GM21529 (cell line): ENCODE results near the gene DLGAP4.

Experiments used
- ATAC-seq: cut with Tn5 transposase; IDR thresholded peaks from one replicate; pipeline ENCODE4 v1.9.1; 2021; ENCODE audit not compliant: unreplicated experiment

Gene DLGAP4, protein sequence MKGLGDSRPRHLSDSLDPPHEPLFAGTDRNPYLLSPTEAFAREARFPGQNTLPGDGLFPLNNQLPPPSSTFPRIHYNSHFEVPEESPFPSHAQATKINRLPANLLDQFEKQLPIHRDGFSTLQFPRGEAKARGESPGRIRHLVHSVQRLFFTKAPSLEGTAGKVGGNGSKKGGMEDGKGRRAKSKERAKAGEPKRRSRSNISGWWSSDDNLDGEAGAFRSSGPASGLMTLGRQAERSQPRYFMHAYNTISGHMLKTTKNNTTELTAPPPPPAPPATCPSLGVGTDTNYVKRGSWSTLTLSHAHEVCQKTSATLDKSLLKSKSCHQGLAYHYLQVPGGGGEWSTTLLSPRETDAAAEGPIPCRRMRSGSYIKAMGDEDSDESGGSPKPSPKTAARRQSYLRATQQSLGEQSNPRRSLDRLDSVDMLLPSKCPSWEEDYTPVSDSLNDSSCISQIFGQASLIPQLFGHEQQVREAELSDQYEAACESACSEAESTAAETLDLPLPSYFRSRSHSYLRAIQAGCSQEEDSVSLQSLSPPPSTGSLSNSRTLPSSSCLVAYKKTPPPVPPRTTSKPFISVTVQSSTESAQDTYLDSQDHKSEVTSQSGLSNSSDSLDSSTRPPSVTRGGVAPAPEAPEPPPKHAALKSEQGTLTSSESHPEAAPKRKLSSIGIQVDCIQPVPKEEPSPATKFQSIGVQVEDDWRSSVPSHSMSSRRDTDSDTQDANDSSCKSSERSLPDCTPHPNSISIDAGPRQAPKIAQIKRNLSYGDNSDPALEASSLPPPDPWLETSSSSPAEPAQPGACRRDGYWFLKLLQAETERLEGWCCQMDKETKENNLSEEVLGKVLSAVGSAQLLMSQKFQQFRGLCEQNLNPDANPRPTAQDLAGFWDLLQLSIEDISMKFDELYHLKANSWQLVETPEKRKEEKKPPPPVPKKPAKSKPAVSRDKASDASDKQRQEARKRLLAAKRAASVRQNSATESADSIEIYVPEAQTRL

DNA sequence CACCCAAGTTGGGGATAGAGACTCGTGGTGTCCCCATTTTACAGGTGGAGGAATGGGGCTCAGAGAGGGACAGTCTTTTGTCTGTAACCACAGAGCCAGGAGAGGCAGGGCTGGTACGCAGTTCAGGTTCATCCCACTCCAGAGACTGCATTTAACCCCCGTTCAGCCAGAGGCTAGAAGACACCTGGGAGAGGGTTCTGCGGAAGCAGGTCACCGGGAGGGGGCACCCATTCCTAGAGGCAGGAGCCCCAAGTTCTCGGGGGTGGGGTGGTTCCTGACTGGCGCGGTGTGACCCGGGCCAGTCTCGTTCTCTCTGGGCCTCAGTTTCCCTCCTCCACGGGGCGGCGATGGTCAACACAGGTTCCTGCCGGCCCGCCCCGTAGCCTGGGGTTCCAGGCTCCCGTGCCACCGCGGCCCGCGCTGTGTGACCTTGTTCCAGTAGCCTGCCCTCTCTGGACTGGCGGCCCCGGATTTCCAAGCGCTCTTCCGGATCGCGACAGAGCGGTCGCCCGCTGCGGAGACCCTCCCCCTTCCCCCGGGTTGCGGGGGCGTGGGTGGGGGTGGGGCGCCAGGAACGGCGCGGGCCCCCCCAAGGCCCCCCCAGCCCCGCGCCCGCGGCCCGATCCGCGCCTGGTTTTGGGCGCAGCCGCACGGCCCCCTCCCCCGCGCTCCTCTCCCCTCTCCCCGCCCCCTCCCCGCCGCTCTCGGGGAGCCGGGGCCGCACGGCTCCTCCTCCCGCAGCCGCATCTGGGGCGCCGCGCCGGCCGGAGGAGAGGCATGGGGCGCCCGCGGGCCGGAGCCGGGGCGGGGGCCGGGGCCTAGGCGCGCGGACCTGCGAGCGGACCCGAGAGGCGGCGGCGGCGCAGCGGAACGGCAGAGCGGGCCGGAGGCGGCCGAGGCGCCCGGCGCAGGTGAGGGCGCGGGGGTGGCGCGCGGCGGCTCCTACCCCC, at the start of gene DLGAP4:
Gene DLGAP4, plus strand, starts transcription at position 738 of the 950 bp plus-strand sequence. CDS start 125,379 bp downstream, outside the sequence.
- ATAC-seq, result no peak

DNA sequence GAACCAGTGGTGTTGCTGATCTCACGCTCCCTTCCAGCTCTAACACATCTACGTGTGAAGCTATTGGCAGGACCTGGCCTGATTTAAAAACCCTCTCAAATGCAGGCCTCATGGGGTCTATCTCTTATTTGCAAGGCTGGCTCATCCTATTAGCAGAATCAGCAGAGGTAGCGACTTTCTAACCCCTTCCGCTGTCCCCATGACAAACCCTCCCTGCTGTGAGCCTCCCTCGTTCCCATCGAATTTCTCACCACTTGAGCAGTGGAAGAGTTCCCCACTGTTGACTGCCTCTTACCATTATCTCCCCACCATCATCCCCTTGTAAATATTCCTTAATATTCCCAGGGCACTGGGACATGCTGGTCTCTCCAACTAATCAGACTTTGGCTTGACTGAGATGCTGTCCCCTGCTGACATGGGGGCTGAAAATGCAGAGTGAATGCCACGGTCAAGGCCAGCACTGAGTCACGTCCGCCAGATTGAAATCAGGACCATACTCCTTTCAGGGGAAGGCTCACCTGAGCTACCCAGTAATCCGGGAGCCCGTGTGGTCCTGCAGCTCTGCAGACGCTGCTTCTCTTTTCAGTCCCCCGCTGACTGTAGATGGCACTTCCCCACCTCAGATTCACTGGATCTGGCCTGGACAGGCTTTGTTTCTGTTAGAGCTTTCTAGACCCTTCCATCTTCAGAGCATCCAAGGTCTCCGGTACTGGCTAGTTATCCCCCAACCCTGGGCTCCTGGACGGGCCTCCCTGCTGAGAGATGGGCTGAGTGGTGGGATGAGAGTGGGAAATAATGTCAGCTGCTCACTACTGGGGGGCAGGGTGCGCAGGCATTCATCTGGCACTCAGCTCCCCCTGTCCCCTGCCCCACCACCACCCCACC, 46.7 kb upstream of the DLGAP4 start:
- no peak for ATAC-seq

DNA sequence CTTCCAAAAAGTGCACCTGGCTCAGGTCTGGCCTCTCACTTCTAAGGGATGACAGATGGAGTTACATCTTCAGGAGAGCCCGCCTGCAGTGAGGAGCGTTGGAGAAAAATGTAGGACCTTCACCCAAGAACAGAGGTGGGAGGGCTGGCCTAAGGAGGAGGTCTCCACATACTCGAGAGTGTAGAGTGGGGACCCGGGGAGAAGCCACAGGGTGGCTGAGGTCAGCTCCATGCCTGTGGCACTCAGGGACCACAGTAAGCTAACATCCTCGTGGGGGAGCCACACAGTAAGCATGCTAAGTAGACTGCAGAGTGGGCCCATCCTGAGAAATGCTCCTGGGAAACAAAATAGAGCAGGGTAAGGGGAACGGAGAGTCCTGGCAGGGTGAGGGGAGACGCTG, 45.8 kb upstream of the DLGAP4 start:
- ATAC-seq, result no peak

DNA sequence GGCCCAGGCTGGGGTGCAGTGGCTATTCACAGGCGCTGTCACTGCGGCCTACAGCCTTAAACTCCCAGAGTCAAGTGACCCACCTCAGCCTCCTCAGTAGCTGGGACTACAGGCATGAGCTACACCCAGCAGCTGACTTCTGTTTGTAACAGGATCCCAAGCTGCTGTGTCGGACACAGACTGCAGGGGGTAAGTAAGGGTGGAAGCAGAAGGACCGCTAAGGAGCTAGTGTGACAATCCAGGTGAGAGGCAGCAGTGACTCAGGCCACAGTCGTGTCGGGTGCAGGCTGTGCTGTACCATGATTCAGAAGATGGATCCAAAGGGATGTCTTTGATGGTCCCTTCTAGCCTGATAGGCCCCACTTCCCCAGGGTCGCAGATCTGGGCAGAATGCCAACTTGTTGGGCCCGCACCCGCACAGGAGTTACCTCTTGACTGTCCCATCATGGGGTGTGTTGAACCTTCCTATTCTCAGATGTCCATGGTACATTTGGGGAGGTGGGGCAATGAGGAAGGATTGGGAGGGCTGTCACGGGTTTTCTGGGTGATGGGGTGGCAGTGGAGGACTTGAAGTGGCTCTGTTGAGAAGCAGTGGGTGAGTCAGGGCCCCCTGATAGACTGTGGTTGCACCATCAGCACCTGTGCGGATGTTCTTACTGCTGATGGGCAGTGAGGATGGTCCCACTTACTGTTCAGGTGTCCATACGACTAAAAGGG, 44.6 kb upstream of the DLGAP4 start:
- ATAC-seq, result no peak

DNA sequence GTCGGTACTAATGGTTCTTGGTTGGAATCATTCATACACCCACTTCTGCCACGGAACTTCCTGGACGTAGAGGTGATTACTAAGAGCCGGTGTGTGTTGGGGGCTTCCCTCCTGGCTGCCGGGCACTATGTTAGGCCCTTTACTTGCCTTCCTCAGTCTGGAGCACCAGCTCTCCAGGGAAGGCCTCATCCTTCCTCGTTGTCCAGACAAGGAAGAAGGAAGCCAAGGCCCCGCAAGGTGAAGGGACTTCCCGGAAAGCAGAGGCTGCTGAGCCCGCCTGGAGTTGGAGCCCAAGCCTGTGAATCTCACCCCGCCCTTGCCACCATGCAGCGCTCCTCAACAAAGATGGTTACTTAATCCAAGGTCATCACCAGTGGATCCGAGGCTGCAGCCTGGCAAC, 43.7 kb upstream of the DLGAP4 start:
- ATAC-seq, result no peak

DNA sequence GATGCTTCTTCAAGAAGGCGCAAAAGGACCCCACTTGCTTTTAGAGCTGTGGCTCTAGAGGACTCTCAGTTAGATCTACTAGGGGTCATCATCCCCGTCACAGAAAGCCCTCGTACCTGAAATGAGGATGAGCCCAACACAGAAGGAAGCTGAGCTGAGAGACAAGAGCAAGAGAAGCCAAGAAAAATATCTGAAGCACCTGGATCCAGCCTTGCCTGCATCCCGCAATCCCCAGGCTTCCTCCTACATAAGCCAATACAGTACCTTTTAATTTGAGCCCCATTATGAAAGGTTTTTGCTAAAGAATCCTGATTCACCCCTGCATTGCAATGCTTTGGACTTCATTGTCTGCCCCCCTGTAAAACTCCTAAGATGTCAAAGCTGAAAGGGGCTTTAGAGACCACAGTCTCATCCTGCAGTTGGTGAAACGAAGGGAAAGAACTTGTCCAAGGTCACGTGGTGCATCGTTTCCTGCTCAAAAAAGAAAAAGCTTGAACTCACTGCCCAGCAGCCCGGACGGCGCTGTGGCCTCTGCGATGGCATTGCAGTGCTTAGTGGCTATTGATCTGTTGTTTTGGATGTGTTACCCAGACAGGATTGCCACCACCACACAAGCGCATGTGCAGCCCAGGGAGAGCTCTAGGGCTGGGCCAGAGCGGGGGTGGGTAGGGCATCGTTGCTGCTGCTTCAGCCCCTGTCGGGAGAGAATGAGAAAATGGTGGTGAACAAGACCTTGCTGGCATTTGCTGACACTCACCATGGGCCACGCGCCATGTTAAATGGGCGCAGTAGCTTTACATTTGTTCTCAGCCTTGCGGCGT, 41.5 kb upstream of the DLGAP4 start:
- no peak for ATAC-seq

DNA sequence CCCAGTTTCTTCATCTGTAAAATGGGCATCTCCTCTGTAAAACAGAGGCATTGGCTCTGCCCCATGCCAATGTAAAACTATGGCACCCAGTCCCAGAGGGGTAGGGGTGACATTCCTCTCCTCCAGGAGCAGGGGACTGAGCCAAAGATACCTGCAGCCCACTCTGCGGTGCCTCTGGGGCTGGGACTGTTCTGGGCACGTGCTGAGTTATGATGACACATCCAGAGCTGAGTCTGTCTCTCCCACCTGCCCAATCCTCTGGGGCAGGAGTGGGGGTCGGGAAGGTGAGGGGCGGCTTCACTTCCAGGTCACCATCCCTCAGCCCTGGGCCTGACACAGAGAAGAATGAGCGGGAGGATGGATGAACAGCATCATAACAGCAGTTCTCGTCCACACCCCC, 40.0 kb upstream of the DLGAP4 start:
- no peak for ATAC-seq

DNA sequence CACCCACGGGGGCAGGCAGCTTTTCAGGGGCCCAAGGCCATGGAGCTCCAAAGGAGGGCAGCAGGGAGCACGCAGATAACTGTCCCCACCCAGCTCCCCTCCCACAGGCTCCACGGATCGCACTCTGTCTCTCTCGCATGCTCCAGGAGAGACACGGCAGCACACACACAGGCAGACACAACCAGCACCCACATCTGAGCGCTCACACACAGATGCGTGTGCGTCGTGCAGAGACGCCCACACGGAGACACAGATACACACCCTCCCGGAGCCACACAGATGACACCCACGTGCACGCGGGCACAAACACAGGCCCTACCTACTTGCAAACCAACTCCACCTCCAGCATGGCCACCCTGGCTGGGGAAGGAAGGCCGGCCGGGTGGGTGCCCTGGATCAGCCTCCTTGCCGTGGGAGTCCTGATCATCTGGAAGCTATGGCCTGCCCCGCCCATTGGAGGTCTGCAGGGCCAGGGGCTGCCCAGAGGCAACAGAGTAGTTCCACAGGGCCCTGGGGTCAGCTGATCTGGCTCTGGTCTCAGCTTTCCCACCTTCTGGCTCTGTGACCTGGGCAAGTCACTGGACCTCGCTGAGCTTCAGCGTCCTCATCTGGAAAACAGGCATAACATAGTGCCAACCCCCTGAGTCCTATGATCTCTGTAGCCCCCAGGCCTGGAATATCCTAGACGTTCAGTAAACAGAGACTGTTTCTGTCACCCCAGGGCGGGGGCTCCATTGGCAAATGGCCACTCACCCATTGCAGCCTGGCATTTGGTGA, 38.3 kb upstream of the DLGAP4 start:
- no peak for ATAC-seq

DNA sequence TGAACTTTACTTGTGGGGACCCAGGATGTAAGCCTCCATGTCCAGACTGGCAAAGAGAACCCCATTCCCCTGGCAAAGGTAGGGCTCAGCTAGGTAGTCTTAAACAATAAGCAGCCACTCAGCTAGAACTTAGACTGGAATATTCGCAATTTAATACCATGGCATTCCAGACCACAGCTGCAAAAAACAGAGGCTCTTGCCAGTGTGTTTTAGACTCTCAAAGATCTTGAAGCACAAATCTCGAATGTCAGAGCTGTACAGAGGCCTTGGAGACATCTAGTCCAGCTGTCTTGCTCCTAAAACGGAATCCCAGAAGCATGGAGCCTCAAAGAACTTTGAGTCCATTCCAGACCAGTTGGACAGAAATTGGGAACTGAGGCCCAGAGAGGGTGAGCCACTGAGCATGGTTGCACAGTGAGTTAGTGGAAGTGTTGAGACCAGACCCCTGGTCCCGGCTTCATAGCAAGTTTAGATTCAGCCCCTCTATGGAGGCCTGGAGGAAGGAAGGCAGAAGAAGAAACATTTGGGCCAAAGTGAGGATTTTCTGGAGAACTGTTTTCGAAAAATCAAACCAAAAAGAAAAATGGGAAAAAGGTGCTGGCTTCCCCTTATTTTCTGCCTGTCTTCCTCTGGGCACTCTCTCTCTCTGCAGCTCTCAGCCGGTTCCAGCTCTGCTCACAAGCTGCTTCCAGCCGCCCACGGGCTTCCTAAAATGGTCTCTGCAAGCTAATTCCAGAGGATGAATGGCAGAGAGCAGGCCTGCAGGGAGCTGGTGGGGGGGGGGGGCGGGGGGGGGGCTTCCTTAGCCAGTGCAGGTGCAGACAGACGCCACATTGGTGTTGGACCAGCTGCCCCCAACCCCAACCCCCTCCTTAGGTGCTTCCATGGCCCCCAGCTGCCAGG, 37.4 kb upstream of the DLGAP4 start:
- ATAC-seq, result no peak

DNA sequence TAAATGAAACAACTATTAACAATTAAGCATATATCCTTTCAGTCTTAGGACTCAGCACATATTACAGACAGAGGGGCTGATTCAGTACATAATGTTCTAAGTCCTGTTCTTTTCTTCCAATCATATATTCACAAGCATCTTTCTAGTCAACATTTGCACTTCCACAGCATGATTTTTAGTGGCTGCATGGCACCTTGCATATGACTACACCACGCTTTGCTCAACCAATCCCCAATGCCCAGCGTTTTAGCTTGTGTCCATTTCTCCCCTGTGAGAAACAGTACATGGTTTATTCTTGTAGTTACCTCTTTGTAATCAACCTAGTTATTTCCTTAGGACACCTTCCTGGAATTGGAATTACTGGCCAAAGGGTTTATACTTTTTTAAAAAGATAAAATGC, 36.6 kb upstream of the DLGAP4 start:
- no peak for ATAC-seq

DNA sequence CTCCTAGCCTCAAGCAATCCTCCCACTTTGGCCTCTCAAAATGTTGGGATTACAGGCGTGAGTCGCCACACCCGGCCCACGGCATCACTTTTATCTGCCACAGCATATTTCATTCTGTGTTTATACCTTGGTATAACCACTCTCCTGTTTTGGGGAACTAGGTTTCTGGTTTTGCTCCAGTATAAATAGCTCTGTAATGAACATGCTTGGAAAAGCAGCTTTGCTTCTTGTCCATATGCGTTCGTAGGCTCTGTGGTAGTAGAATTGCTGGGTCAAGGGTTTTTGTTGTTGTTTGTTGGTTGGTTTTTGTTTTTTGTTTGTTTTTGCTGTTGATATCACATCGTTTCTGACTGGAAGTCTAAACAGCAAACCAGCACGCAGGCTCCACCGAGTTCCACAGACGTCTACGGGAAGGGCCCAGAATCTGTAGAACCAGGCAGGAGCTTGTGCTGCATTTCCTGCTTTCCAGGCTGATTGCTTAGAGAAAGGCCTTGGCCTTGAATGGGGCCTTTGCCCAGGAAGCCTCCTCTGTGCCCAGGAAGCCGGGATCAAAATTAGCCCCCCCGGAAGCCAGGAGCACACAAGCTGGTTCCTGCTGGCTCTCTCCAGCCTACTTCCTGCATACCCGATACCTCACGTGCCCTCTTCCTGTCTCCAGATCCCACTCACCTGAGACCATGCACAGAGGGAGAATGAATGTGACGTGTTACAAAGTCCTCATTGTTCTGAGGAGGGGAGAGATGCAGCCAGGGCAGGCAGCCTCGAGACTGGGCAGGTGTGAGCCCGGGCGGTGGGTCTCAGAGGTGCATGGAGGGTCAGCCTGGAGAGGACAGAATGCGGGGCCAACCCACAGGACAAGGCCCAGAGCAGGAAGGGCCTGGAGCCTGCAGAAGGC, 35.1 kb upstream of the DLGAP4 start:
- no peak for ATAC-seq

DNA sequence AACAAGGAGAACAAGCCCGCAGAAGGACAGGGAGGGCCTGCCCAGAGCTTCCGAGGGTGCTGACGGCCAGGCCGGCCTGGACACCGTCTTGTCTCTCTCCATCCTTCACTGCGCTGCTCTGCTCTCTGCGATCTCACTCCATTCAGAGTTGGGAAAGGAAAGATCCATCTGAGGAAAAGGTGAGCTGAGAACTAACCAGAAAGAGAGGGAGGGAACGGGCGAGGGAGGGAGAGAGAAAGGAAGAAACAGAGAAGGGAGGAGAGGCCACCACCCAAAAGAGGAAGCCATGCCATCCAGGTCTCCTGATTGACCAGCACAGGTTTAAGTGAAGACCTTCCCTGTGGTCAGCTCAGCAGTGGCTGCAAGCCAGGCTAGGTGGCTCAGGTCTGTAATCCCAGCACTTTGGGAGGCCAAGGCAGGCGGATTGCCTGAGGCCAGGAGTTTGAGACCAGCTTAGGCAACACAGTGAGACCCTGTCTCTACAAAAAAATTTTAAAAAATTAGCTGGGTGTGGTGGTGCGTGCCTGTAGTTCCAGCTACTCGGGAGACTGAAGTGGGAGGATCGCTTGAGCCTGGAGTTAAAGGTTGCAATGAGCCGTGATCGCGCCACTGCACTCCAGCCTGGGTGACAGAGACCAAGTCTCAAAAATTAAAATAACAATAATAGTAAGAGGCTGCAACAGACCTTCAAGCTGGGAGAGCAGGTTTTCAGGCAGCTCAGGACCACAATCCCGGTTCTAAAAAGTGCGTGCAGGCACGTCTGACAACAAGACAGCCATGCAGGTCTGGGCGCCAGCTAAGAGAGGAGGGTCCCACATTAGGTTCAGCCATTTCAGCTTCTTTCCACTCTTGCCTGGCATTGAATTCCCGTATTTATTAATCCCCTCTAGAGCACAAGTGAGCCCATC, 34.2 kb upstream of the DLGAP4 start:
- no peak for ATAC-seq

DNA sequence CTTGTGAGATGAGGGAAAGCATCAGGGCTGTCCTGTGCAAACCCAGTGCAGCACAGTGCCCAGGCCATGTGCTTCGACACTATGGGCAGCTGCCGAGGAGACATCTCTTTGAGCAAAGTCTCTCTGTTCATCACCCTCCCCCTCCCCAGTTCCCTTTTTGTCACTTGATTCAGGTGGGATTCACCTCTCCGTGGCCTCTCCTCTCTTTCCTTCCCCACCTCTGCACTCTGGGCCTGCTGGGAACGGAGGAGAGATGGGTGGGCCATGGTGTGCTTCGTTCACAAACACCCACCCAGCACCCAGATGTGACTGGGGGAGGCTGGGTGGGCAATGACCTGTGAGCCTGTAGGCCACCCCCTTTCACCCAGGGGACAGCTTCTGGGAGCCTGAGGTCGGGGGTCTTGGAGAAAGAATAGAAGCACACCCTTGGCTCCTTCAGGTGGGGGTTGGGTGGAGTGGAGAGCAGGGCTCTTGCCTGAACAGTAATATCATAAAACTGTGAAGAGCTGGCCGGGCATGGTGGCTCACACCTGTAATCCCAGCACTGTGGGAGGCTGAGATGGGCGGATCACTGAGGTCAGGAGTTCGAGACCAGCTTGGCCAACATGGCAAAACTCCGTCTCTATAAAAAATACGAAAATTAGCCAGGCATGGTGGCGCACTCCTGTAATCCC, 33.5 kb upstream of the DLGAP4 start:
- no peak for ATAC-seq
